ENCODE results near the gene SELENOO. TPM values are rescaled to one million over a fixed set of nuclear protein-coding genes. Genes with fewer than 3 reads are reported as not detected.

The SELENOO gene
- total RNA-seq, 1 donor from 2014 or later, result 25.0 TPM

DNA sequence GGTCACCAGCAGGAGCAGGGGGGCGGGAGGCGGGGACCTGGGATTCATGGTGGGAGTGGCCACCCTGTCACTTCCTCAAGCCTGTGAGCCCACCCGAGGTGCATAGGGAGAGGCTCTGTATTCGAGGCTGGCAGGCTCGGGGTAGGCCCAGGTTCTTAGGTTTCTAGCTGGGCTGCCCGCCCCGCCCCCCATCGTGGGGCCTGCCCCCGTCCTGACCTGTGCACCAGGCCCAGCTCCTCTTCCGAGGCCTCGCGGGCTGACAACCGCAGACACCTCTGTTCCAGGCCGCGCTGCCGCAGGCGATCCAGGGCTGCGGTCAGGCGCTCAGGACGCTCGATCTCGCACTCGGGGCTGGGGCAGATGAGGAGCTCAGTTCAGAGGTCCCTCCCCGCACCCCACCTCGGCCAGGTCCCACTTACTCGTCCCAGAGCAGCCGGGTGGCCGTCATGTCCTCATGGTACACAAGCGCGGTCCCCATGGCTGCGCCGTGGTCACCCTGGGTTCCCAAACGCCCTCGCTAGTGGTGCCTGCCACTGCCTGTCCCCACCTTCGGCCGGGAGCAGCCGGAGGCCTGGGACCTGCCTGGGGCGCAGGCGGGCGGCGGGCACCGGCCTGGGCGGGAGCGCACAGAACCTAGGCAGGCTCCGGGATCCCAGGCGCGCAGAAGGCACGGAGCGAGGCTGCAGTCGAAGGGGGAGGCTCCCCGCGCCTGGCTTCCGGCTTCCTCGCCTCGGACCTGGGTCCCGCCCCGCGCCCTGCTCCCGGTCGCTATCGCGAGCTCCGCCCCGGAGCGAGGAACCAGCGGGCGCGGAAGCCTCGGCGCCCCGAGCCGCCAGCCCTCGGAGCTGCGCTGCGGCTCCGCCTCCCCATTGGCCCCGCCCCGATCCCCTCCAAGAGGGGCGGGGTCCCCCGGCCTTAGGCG is 50.0 kb downstream of the SELENOO start, which contains the start of gene HDAC10:
TSS of gene HDAC10 (minus strand) at position 711 of the 922 bp plus-strand sequence. CDS start at position 478, 233 bp downstream.
- intact Hi-C loops (cut with micrococcal nuclease), result loop anchor here (1.0 to 5.0 kb wide), 3 partner anchors 20 to 91 kb away; partner anchors contain the start of genes DENND6B and MAPK11

DNA sequence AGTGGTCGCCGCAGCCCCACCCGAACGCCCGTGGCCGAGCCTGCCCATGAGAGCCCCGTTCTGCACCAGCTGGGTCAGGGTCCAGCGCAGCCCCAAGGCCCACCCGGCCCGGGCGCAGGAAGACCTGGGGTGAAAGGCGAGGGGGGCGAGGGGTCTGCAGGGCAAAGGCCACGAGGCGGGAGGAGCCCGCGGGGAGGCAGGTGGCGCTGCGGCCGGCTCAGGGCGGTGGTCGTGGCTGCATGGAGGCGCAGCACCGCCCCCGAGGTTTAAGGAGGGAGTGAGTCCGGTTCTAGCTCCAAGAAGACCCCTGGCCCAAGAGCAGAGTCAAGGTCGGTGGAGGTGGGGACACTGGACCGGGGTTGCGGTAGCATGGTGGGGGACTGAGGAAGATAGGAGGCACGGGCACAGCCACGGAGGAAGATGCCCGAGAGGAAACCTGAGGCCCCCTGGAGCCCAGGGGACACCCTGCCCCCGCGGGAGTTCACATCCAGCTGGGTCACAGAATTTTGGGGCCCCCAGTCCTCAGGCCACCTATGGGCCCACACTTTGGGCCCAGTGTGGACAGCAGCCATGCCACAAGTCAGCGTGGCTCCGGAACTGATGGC is 50.8 kb downstream of the SELENOO start:
- intact Hi-C loops (cut with micrococcal nuclease), result loop anchor here (1.0 to 5.0 kb wide), 3 partner anchors 19 to 91 kb away; partner anchors contain the start of genes DENND6B and MAPK11

DNA sequence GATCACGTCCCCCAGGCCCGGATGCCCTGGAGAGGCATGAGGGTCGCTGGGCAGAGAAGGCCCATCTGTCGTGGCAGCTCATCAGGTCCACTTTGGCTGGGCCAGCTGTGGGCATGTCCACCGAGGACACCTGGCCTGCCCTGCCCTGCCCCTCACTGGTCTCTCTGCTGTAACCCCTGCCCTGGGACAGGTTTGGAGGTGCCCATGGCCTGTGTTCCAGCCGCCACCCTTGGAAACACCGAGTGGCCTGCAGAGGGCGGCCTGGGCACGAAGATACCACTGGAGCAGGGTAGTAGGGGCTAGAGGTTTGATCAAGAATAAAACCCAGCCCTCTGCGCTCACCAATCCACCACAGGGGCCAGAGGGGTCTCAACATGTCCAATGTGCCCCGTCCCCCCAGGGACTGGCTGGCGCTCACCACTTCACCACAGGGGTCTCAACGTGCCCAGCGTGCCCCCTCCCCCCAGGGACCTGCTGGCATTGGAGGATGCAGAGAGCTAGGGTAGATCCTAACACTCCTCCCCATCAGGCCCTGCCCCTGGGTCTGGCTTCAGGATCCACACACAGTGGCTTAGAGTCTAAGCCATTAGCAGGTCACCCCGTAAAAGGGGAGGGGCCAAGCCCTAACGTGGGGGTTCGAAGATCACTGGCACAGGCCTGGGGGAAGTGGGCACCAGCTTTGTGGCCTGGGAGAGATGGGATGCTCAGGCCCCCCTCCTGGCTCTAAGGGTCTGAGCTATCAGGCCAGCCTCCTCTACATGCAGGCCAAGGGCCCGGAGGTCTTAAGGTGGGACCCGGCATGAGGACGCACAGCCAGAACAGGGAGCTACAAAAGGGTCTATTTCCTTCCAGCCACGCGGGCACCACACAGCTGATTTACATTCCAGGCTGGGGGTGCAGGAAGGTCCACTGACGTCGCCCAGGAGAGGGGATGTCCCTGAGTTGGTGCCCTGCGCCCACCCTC is 51.6 kb downstream of the SELENOO start:
- intact Hi-C loops (cut with micrococcal nuclease), result loop anchor here (5.0 kb wide), 1 partner anchor 75 kb away; the partner anchor contains the start of gene DENND6B

DNA sequence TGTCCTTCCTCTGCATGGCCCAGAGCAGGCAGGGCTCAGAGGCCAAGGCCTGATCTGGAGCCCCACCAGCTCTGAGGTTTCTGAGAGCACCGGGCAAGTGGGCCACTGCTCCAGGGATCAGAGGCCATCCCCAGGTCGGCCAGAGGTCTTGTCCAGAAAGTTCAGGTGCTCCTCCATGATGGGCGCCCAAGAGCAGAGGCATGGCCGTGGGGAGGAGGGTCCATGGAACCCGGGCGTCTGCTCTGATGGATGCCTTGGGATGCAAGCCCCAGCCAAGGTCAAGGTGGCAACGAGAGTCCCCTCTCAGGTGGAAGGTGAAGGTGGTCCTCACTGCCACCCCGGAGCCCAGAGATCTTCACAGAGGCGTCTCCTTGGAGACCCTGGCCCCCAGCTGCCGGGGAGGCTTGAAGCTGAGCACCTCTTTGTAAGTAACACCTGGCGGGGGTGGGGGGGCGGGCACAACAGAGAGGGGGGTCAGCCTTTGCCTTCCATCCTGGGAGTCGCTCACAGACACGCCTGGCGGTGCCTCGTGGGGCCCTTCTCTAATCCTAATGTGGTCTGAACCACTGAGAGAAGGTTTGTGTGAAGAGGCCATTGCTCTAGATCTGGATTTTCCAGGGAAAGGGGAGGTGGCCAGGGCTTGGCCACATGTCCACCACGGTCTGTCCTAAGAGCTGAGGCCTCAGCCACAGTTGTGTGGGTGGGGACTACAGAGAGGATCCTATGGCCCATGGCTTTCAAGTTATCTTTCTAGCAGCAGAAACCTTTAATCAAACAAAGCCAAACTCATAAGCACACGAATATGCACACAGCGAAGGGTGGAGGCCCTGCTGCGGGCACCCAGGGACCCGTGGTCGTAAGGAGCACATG is 52.5 kb downstream of the SELENOO start:
- intact Hi-C loops (cut with micrococcal nuclease), result loop anchor here (5.0 kb wide), 1 partner anchor 74 kb away; the partner anchor contains the start of gene DENND6B

DNA sequence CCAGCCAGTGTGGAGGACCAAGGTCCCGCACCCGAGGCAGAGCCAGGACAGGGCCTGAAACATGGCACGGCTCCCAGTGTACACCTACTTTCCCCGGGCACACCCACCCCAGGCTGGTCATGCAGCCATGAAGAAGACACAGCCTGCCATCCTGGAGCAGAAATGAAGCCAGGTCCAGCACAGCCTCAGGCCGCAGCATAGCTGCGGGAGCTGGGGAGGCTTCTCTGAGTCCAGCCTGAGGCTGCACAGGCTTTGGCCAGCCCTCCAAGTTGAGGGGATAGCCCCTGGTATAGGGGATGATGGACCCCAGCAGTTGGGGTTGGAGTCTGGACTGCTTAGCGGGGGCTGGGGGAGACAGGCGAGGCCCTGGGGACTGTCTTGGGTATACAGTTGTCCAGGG is 53.1 kb downstream of the SELENOO start:
- intact Hi-C loops (cut with micrococcal nuclease), result loop anchor here (5.0 kb wide), 1 partner anchor 73 kb away; the partner anchor contains the start of gene DENND6B

DNA sequence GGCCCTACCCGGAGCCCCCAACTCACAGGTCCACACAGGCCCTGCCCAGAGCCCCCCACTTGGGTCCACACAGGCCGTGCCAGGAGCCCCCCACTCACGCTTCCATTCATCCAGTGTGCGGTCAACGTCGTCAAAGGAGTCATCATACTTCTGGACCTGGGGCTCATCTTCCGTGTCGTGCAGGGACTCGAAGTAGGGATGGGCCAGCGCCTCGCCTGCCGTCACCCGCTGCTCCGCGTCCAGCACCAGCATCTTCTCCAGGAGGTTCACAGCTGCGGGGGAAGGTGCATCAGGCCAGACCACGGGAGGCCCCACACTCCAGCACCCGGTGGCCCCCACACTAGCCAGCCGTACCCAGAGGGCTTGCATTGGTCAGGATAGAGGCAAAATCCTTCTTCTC is 54.3 kb downstream of the SELENOO start:
- intact Hi-C loops (cut with micrococcal nuclease), result no loop called here

DNA sequence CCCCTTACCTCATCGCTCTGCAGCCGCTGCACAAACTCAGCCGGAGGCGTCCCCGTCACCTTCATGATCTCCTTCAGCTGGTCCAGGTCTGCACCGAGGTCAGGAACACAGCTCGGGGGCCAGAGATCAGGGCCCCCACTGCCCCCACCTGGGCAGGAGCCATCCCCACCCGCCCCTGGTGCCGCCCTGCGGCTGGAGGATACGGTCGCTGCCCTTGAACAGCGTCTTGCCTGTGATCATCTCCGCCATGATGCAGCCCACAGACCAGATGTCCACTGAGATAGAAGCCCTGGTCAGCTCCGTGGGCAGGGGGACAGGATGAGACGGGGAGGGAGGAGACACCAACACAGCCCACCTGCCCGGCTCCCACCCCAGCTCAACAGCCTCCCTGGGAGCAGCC is 54.8 kb downstream of the SELENOO start:
- intact Hi-C loops (cut with micrococcal nuclease), result no loop called here

DNA sequence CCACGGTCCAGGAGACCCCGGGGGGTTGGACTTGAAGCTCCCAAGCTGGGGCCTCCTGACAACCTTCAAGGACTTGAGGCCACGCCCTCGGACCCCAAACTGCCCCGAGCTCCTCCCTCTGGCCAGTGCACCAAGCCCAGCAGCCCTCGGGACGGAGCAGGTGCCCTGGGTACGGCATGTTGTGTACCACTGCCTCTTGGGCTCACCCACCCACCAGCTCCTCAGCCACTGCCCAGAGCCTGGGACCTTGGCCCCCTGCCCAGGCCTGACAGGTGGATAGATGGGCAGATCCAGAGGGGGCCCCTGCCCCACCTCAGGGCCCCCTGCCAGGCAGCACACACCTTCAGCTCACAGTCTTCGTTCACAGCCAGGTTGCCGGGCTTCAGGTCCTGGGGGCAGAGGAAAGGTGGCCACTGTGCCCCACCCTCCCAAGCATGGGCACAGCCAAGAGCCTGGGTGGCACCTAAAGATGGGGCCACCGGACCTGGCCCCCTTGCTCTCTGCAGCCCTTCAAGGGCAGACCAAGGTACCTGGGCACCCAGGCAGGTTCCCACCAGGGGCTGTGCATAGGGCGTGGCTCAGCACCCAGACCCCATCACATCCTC is 55.5 kb downstream of the SELENOO start:
- intact Hi-C loops (cut with micrococcal nuclease), result no loop called here

DNA sequence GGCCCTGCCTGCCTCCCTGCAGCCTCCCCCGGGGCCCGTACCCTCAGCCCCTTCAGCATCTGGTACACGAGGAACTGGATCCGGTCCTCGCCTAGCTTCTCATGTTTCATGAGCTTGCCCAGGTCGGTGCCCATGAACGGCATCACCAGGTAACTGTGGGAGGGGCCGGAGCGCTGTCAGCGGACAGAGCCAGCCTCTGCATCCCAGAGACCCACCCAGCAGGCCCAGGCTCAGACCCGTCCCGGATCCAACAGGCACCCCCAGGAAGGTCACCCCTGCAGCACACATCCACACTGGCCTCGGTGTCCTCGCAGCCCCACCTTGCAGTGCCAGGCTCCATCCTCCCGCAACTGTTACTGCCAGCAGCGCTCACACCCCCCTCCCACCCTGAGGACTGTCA is 56.2 kb downstream of the SELENOO start:
- intact Hi-C loops (cut with micrococcal nuclease), result no loop called here

DNA sequence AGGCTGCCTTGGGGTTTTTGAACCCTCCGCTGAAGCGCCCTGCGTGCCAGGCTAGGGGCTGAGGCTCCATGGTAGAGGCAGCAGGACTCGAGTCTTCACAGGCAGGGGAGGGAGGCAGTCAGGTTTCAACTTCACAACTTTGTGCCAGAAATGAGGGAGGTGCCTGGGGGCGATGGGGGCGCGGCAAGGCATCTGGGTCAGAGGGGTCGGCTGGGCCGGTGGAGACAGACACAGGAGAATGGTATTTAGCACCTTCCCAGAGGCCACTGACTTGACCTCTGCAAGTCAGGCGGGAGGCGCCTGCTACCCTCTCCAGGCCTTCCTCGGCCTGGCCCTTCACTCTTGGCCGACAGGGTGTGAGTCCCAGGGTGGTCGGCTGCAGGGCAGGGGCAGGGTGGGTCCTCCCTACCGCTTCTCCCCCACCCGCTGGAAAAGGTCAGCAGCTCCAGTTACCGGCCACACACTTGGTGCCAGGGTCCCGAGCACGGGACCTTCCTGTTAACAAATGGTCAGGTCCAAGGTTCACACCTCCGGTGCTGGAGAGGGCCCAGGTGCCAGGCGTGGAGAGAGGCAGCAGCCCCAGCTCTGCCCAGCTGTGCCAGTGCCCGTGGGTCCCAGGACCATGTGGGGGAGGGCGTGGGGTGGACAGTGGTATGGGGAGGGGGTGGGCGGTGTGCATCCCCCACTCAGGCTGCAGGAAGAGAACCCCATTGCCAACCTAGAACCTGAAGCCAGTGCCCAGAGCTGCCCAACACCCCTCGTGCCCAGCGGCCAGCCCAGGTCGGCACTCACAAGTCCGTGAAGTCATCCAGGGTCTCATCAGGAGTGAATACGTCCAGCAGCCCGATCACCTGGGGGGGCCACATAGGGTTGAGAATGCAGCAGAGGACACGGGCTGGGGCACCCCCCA is 56.9 kb downstream of the SELENOO start:
- intact Hi-C loops (cut with micrococcal nuclease), result no loop called here

DNA sequence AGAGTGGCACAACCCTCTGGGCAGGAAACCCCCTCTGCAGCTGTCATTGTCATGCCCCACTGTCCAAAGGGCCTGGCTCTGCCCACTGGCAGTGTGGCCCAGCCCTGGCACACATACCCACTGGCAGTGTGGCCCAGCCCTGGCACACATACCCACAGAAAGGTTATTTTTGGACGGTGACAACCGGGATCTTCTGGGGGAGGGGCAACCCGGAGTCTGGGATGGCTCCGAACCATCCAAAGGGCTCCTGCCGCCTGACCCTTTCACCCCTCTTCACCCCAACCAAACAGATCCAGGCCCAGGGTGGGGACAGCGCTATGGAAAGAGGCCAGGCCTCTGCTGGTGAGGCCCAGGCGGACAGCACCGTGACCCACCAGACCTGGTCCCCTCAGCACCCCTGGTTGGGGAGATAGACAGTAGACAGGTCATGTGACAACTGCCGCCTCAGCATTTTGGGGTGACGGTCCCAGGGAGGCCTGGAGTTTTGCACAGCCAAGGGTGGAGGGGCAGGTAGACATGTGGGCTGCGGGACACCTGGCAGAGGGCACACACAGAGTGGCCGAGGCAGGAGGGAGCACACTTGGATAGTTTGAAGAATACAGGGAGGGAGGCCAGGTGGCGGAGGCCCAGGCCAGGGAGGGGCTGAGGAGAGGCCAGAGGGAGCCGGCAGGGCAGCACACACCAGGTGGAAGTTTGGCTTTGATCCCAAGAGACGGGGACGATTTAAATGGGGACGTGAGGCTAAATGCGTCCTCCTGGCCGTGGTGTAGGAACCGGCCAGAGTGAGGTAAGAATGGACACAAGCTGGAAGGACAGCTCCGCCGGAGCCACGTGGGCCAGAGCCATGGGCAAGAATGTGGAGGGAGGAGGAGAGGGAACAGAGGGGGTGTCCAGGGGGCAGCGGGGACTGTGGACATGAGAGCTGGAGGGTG is 57.8 kb downstream of the SELENOO start:
- intact Hi-C loops (cut with micrococcal nuclease), result no loop called here

DNA sequence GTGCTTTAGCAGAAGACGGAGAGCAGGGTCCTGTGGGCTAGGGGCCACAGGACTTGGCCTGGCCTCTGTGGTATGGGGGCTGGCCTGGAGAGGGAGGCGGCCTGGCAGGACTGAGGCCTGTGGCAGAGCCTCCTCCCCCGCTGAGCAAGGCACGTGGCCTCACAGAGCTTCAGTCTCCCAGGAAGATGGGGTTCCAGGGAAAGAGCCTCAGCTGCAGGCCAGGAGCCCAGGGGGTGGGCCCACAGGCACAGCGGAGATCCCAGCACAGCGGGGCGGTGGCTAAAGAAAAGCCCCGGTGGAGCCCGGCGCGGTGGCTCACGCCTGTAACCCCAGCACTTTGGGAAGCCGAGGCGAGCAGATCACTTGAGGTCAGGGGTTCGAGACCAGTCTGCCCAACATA is 58.5 kb downstream of the SELENOO start:
- intact Hi-C loops (cut with micrococcal nuclease), result no loop called here

DNA sequence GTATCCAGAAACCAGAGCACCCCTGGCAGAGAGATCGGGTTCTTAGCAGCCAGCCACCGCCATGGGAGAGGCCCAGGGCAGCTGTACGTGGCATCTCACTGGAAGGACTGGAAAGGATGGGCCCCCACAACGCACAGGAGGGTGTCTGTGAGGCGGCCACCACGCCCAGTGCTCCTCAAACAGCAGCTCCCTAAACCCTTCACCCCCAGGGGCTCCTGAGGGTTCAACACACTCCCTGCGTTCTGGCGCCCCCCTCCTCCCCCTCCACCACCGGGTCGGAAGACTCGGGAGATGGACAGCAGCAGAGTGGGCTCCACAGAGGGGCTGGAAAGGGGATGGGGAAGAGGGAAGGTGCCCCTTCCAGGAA is 59.6 kb downstream of the SELENOO start:
- intact Hi-C loops (cut with micrococcal nuclease), result no loop called here

DNA sequence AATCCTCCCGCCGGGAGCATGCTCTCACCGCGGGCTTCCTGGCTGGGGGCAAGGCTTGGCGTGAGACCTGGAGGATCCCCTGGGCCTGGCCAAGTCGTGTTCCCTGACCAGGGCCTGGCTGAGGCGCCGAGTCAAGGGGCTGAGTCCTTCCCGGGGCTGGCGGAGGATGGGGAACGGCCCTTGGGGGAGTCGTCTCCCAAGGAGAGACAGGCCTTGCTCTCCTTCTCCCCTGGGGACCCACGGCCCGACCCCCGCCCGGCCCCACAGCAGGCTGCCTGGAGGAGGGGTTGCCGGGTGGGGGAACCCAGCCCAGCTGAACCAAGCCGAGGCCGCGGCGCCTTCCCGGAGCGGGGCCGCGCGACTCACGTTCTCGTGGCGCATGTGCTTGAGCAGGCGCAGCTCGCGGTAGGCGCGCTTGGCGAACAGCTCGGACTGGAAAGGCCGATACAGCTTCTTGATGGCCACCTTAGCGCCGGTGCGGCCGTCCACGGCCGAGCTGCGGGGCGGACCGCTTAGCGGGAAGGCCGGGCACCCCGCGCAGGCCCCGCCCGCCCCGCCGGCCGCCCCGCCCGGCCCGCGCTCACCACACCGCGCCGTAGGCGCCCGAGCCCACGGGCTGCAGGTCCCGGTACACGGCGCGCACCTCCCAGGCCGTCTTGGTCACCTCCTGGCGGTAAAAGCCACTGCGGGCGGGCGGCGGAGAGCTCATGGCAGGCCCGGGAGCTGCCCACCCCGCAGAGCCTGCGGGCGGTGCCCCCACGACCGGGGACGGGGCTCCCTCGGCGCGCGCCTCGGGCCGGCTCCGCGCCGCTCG is 60.2 kb downstream of the SELENOO start:
- intact Hi-C loops (cut with micrococcal nuclease), result no loop called here

DNA sequence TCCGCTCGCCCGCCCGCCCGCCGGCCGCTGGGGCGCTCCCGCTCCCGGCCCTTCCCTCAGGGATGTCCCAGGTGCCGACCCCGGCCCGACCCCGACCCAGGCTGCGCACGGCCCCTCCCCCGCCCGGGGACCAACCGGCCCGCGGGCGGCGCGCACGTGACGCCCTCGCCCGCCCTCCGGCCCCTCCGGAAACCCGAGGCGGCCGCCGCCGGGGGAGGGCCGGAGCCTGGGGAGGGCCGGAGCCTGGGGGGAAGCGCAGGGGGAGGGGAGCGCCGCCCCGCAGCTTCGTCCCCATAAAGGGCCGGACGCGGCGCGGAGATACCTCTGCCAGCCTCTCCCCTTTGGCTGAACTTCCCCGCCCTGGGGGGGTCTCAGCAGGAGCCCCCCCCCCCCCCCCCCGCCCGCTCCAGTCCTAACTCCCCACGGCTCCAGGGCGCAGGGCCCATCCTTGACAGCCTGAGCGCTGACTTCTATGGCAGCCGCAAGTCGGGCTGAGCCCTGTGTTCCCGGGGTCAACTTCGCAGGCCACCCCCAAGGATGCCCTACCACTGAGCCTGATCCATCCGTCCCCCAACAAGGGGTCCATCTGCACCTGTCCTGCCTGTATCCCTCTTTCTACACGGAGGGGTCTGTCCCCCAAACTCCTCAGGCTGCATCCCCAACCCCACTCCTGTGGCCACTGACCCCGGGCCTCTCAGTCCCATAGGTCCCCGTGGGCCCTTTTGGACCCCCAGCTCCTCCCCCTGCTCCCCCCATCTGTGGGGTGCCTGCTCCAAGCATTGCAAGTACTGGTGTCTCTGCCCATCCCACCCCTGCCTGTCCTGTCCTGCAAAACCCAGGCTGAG is 61.0 kb downstream of the SELENOO start, which contains the start of gene MAPK12:
TSS of gene MAPK12 (minus strand) at position 69 of the 845 bp plus-strand sequence. CDS start 174 bp downstream, outside the sequence.
- intact Hi-C loops (cut with micrococcal nuclease), result no loop called here
